Measurements from ENCODE around the gene ACAA1. TPM values are rescaled to one million over a fixed set of nuclear protein-coding genes. Genes with fewer than 3 reads are reported as not detected.

ACAA1 gene
- total and polyA plus RNA-seq, 2 of the 13 experiments (the other 11 are each of a cell fraction or from before 2014, with no cell fraction given) = 60.8 to 188 TPM

DNA sequence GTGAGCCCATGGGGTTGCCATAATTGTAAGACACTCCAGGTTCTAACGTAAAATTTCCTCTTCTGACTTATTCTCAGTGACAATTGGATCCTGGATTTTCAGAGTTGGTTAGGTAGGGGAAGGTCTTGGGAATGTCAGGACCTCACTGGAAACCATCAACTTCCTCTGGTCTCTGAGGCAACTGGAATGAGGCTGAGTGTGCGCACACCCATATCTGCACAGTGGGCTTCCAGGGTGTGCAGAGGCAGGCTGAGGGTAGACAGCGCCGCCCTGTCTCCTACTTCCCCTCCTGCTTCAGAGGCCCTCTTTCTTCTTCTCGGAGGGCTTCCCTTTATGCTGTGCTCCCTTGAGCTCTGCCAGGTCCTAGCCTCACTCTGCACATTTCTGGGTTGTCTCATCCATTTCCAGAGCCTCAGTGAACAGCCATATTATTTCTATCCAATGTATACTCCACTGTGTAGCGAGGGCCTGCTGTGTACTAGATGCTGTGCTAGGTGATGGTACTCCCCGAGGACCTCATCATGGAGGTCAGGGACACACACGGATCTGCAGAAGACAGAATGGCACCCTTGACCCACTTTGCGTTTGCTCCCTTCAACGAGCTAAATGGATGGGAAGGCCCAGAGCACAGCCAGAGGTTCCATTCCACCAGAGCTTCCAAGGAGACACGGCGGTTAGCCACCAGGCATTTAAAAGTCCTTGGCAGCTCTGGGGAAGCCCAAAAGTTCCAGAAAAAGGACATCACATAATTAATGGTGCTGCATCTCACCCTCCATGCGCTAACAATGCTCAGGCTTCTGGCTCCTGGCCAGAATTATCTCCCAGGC is 18.3 kb downstream of the ACAA1 start (continued):
- TF ChIP-seq ZNF670 (CRISPR knock-in tag; IDR thresholded peaks at IDR 0.05; ENCODE audit: borderline replicate concordance) = no peak
- TF ChIP-seq, protein P1, sequence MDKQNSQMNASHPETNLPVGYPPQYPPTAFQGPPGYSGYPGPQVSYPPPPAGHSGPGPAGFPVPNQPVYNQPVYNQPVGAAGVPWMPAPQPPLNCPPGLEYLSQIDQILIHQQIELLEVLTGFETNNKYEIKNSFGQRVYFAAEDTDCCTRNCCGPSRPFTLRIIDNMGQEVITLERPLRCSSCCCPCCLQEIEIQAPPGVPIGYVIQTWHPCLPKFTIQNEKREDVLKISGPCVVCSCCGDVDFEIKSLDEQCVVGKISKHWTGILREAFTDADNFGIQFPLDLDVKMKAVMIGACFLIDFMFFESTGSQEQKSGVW (CRISPR knock-in tag; IDR thresholded peaks at IDR 0.05; ENCODE audit: borderline replicate concordance) = no peak
- no peak for TF ChIP-seq AHR (CRISPR knock-in tag; IDR thresholded peaks at IDR 0.05)
- TF ChIP-seq NR3C1 (CRISPR knock-in tag; IDR thresholded peaks at IDR 0.05) = no peak
- TF ChIP-seq SKI (IDR thresholded peaks at IDR 0.05; ENCODE audit: partially characterized antibody) = no peak
- TF ChIP-seq, protein P2, sequence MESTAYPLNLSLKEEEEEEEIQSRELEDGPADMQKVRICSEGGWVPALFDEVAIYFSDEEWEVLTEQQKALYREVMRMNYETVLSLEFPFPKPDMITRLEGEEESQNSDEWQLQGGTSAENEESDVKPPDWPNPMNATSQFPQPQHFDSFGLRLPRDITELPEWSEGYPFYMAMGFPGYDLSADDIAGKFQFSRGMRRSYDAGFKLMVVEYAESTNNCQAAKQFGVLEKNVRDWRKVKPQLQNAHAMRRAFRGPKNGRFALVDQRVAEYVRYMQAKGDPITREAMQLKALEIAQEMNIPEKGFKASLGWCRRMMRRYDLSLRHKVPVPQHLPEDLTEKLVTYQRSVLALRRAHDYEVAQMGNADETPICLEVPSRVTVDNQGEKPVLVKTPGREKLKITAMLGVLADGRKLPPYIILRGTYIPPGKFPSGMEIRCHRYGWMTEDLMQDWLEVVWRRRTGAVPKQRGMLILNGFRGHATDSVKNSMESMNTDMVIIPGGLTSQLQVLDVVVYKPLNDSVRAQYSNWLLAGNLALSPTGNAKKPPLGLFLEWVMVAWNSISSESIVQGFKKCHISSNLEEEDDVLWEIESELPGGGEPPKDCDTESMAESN (CRISPR knock-in tag; conservative IDR thresholded peaks at IDR 0.05) = no peak
- TF ChIP-seq RBFOX2 (IDR thresholded peaks at IDR 0.05; ENCODE audit: low read depth, low read length) = peak; percentile 52; the same call in 1 of the 2 replicates
- TF ChIP-seq FOSL1 (CRISPR knock-in tag; IDR thresholded peaks at IDR 0.05; ENCODE audit: borderline replicate concordance) = no peak
- no peak; the same call in 1 of the 2 replicates for TF ChIP-seq AKAP8 (CRISPR knock-in tag; IDR thresholded peaks at IDR 0.05)
- no peak for TF ChIP-seq TARDBP (CRISPR knock-in tag; IDR thresholded peaks at IDR 0.05)
- TF ChIP-seq NFIC (IDR thresholded peaks at IDR 0.05; ENCODE audit: low read length) = peak; percentile 25; the same call in 1 of the 2 replicates
- TF ChIP-seq, protein P3, sequence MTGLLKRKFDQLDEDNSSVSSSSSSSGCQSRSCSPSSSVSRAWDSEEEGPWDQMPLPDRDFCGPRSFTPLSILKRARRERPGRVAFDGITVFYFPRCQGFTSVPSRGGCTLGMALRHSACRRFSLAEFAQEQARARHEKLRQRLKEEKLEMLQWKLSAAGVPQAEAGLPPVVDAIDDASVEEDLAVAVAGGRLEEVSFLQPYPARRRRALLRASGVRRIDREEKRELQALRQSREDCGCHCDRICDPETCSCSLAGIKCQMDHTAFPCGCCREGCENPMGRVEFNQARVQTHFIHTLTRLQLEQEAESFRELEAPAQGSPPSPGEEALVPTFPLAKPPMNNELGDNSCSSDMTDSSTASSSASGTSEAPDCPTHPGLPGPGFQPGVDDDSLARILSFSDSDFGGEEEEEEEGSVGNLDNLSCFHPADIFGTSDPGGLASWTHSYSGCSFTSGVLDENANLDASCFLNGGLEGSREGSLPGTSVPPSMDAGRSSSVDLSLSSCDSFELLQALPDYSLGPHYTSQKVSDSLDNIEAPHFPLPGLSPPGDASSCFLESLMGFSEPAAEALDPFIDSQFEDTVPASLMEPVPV (CRISPR knock-in tag; IDR thresholded peaks at IDR 0.05) = 0 out of 2 replicates have a peak, but pooled peaks have one; percentile 25
- TF ChIP-seq ZBTB3 (CRISPR knock-in tag; IDR thresholded peaks at IDR 0.05; ENCODE audit: borderline replicate concordance, low read depth) = no peak
- no peak for TF ChIP-seq NCOA1 (CRISPR knock-in tag; IDR thresholded peaks at IDR 0.05)
- TF ChIP-seq ZSCAN12 (CRISPR knock-in tag; IDR thresholded peaks at IDR 0.05) = no peak
- no peak for TF ChIP-seq ZNF333 (CRISPR knock-in tag; IDR thresholded peaks at IDR 0.05; ENCODE audit: borderline replicate concordance)
- TF ChIP-seq CHD2 (IDR thresholded peaks at IDR 0.05; ENCODE audit: low read depth, low read length) = no peak
- TF ChIP-seq, protein P4, sequence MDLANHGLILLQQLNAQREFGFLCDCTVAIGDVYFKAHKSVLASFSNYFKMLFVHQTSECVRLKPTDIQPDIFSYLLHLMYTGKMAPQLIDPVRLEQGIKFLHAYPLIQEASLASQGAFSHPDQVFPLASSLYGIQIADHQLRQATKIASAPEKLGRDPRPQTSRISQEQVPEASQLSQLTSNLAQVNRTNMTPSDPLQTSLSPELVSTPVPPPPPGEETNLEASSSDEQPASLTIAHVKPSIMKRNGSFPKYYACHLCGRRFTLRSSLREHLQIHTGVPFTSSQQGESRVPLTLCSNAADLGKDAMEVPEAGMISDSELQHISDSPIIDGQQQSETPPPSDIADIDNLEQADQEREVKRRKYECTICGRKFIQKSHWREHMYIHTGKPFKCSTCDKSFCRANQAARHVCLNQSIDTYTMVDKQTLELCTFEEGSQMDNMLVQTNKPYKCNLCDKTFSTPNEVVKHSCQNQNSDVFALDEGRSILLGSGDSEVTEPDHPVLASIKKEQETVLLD (CRISPR knock-in tag; IDR thresholded peaks at IDR 0.05; ENCODE audit: low read depth) = no peak
- no peak for TF ChIP-seq ZNF317 (CRISPR knock-in tag; IDR thresholded peaks at IDR 0.05)
- no peak for TF ChIP-seq ZNF550 (CRISPR knock-in tag; IDR thresholded peaks at IDR 0.05; ENCODE audit: borderline replicate concordance)
- no peak for TF ChIP-seq HNF4A (CRISPR knock-in tag; IDR thresholded peaks at IDR 0.05)
- TF ChIP-seq ZNF432 (CRISPR knock-in tag; IDR thresholded peaks at IDR 0.05; ENCODE audit: borderline replicate concordance) = 0 out of 2 replicates have a peak, but pooled peaks have one; percentile 65
- TF ChIP-seq SYNCRIP (IDR thresholded peaks at IDR 0.05; ENCODE audit: insufficient read depth, low read depth, low read length) = no peak
- TF ChIP-seq ZNF44 (CRISPR knock-in tag; IDR thresholded peaks at IDR 0.05) = no peak
- no peak for TF ChIP-seq ZSCAN25 (CRISPR knock-in tag; IDR thresholded peaks at IDR 0.05)
